HG03571 (cell line): ENCODE measurements around the gene NUP153.
"Not testable (repeated sequence)": the region's sequence is repeated elsewhere in the genome, so short reads cannot be mapped to it uniquely, and the experiment has no call there.

Experiments used
- ATAC-seq: cut with Tn5 transposase; IDR thresholded peaks from one replicate; pipeline ENCODE4 v1.9.1; 2021; ENCODE audit not compliant: unreplicated experiment

Gene NUP153

GRCh38 chr6:17714879-17715851 is 8.4 kb upstream of the NUP153 start:
- peak; percentile 79 for ATAC-seq

DNA sequence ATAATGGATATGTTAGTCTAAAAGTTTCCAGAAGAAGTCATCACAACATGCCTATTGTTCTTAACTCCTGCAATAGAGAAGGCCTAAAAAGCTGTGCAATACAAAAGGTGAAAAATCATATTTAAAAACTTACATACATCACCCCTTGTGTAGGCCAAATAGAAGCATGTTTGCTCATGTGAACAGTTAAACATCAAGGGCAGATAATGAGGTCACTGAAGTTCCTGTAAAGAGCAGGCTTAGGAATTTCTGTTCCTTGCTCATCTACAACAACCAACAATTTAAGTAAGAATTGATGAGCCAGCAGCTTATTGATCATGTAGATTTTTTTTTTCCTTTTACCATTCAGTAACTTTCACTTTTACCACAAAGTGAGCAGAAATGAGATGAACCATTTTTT is 7.5 kb upstream of the NUP153 start:
- ATAC-seq = no peak

GRCh38 chr6:17712576-17712975 is 5.9 kb upstream of the NUP153 start:
- no peak for ATAC-seq

- ATAC-seq = no peak
Observed at GRCh38 chr6:17710331-17710730, 3.6 kb upstream of the NUP153 start.

GRCh38 chr6:17709476-17709875 is 2.8 kb upstream of the NUP153 start:
- ATAC-seq = no peak

GRCh38 chr6:17708035-17708434 is 1.3 kb upstream of the NUP153 start:
- ATAC-seq = not testable (repeated sequence)

DNA sequence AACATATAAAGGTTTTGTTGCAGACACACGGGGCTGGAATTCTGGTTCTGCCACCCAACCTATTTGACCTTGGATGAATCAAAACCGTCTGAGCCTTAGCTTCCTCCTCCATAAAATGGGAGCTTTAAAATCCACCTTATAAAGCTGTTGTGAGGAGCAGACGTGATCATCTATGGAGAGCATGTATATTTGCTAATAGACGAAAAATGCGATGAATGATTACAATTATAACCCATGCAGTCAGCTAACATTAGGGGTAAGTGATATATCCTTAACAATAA is 586 bp upstream of the NUP153 start:
- ATAC-seq = no peak

GRCh38 chr6:17705778-17706579 is 746 bp downstream of the NUP153 start:
- peak; percentile 64 for ATAC-seq

- no peak for ATAC-seq
Observed at GRCh38 chr6:17705428-17705777, 1.3 kb downstream of the NUP153 start.

GRCh38 chr6:17703256-17703694 is 3.5 kb downstream of the NUP153 start:
- no peak for ATAC-seq

GRCh38 chr6:17700421-17701416 is 6.0 kb downstream of the NUP153 start:
- ATAC-seq = no peak

DNA sequence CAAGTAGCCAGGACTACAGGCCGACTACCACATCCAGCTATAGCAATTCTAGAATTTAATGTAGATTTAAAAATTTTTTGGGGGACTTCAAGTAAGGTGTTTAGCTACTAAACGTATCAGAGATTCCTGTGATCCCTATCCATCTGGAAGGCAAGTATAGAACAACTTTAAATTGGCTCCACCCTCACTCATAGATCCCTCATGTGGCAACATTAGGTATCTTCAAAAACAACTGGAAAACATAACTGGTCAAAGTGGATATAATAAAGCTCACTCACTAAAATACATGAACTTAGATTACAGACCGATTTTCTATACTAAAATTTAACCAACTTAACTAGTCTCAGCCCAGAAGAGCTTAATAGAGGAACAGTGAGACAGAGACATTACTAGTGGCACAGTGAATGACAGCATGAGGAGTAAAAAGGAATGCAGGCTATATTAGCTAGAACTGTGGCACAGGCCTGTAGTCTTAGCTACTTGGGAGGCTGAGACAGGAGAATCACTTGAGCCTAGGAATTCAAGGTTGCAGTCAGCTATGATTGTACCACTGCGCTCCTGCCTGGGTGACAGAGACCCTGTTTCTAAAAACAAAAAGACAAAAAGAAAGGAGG is 14.7 kb downstream of the NUP153 start:
- ATAC-seq = no peak

GRCh38 chr6:17688481-17688880 is 18.2 kb downstream of the NUP153 start:
- no peak for ATAC-seq

GRCh38 chr6:17687136-17687535 is 19.6 kb downstream of the NUP153 start:
- no peak for ATAC-seq

GRCh38 chr6:17684134-17684533 is 22.6 kb downstream of the NUP153 start:
- no peak for ATAC-seq

DNA sequence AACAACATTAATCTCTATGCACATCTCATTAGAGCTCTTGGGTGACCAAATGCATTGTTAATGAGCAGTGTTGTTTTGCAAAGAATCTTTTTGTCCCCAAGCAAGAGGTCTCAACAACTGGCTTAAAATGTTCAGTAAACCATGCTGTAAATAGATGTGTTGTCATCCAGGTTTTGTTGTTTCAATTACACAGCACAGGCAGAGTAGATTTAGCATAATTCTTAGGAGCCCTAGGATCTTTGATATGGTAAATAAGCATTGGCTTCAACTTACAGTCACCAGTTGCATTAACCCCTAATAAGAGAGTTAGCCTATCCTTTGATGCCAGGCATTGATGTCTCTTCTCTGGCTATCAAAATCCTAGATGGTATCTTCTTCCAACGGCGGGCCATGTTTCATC is 23.3 kb downstream of the NUP153 start:
- no peak for ATAC-seq

- no peak for ATAC-seq
Observed at GRCh38 chr6:17679726-17680125, 27.0 kb downstream of the NUP153 start.

- ATAC-seq = no peak
Observed at GRCh38 chr6:17677602-17678001, 29.1 kb downstream of the NUP153 start.

DNA sequence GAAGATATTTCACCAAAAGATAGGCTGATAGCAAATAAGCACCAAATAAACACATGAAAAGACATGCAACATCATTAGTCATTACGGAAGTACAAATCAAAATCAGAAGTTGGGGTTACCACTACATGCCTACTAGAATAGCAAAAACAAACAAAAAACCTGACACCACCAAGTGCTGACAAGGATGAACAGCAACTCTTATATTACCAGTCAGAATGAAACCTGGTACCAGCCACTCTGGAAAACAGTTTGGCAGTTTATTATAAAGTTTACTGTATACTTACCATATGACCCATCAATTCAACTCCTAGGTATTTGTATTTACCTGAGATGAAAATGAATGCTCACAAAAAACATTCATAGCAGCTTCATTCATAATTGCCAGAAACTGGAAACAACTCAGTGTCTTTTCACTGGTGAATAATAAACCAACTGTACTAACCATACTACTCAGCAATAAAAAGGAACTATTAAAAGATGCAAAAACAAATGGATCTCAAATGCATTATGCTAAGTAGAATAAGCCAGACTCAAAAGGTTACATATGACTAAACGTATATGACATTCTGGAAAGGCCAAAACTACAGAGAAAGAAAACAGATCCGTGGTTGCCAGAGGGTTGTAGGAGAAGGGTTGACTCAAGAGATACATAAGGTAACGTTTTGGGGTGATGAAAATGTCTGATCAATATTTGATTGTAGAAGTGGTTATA is 33.0 kb downstream of the NUP153 start:
- ATAC-seq = no peak
